Activated CD4-positive, alpha-beta T cell treated with anti-CD3 and anti-CD28 coated beads, Interleukin-2, amount 10 ng/mL, durations not matched to agents 24 days and 14 days (primary cell): ENCODE data around the gene FBXO38. TPM values are rescaled to one million over a fixed set of nuclear protein-coding genes. Genes with fewer than 3 reads are reported as not detected.
A peak's percentile ranks its signal among the peaks of the same experiment; 100 is the strongest.

Source experiments
- DNase-seq: peaks from one replicate; pipeline ENCODE4 v3.0.0; 2022
- H3K27ac Mint-ChIP-seq: one replicate; pipeline ENCODE4 v1.8.0; 2022; ENCODE audit warnings: mild to moderate bottlenecking, mixed read lengths
- H3K27me3 Mint-ChIP-seq: one replicate; pipeline ENCODE4 v1.8.0; 2022; ENCODE audit warnings: mixed read lengths
- H3K36me3 Mint-ChIP-seq: one replicate; pipeline ENCODE4 v1.8.0; 2022; ENCODE audit warnings: low read depth, mild to moderate bottlenecking, mixed read lengths
- H3K4me1 Mint-ChIP-seq: one replicate; pipeline ENCODE4 v1.8.0; 2021; ENCODE audit warnings: mixed read lengths
- H3K4me3 Mint-ChIP-seq: one replicate; pipeline ENCODE4 v1.8.0; 2022; ENCODE audit warnings: mild to moderate bottlenecking, moderate library complexity, mixed read lengths
- H3K9me3 Mint-ChIP-seq: one replicate; pipeline ENCODE4 v1.8.0; 2021; ENCODE audit warnings: mixed read lengths
- intact Hi-C: fragments of 100-400 bp; cut with micrococcal nuclease; formaldehyde crosslinking; loops from one replicate; pipeline ENCODE4 v1.15.1; 2023
- total RNA-seq: library from RNA; stranded (reverse); gene quantifications from 2 replicates; pipeline ENCODE4 v1.2.3, GENCODE V29; 2022

Gene FBXO38, protein sequence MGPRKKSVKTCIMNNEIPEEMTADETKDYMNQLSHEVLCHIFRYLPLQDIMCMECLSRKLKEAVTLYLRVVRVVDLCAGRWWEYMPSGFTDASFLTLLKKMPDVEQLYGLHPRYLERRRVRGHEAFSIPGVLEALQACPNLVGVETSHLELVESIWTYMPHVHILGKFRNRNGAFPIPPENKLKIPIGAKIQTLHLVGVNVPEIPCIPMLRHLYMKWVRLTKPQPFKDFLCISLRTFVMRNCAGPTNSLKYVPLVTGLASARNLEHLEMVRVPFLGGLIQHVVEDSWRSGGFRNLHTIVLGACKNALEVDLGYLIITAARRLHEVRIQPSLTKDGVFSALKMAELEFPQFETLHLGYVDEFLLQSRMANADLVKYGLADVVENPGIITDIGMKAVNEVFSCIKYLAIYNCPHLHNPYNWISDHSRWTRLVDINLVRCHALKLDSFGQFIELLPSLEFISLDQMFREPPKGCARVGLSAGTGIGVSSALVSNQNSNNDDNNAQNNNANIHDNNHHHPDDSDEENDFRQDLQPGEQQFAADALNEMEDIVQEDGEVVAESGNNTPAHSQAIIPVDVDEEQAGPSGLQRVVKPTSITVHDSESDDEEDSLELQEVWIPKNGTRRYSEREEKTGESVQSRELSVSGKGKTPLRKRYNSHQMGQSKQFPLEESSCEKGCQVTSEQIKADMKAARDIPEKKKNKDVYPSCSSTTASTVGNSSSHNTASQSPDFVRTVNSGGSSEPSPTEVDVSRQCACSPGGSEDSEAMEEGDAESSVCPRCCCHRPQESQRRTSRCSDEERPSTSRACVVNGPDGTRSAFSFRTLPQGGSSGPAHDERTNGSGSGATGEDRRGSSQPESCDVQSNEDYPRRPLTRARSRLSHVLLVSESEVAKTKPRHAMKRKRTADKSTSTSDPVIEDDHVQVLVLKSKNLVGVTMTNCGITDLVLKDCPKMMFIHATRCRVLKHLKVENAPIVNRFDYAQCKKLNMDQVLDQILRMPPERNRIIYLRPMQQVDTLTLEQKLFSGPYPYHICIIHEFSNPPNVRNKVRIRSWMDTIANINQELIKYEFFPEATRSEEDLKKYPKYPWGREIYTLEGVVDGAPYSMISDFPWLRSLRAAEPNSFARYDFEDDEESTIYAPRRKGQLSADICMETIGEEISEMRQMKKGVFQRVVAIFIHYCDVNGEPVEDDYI
- 57.3 and 62.9 TPM in 2 replicates for total RNA-seq

DNA sequence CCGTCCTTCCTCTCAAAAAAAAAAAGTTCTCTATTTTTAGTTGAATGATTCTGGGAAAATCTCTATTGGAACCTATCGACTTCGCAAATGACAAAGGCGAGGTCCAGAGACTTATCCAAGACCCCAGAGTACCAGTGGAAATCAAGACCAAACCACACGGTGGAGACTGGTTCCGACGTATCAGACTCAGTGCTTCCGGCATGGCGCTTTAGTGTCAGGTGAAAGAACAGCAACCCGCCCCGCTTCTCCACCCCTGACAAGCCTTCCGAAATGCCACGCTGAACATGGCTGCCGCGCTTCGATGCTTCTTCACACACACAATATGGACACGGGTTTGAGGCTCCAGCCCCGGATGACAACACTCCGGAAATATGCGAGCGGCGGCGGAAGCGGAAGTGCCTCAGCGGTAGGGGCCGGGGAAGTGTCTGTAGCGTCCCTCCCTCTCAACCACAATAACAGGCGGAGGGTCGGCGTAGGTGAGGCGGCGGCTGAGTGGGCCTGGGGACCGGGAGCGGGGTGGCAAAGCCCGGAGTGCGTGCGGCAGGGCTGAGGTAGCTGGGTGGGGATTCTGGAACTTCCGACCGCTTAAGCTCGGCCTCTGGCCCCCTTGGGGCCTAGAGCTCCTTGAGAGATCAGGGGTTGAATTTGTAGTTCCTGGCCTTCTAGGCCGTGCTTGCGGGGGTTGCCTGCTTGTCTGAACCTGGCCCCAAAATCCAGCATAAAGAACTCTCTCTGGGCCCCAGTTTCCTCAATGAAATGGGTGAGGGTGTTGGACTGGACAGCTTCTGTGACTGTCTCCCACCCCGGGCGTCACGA lies at the start of gene FBXO38:
Gene FBXO38 (plus strand): TSS at position 395 of the 816 bp plus-strand sequence. CDS start 10,819 bp downstream, outside the sequence.
- intact Hi-C loops: loop anchor here (1.0 to 10.0 kb wide), 7 partner anchors 15 to 1579 kb away; partner anchors contain the start of genes CSNK1A1, GRPEL2 and SLC26A2
- H3K36me3 Mint-ChIP-seq: peaks cover 26% of the 10 kb centered on the region
- H3K27ac Mint-ChIP-seq: peak within 1 kb of the TSS; percentile 95
- no peaks in the 10 kb centered on the region for H3K27me3 Mint-ChIP-seq
- DNase-seq: peak; percentile 99
- H3K9me3 Mint-ChIP-seq: peaks cover 14% of the 10 kb centered on the region
- H3K4me3 Mint-ChIP-seq: peak within 1 kb of the TSS; percentile 91
- peaks cover 51% of the 10 kb centered on the region for H3K4me1 Mint-ChIP-seq

DNA sequence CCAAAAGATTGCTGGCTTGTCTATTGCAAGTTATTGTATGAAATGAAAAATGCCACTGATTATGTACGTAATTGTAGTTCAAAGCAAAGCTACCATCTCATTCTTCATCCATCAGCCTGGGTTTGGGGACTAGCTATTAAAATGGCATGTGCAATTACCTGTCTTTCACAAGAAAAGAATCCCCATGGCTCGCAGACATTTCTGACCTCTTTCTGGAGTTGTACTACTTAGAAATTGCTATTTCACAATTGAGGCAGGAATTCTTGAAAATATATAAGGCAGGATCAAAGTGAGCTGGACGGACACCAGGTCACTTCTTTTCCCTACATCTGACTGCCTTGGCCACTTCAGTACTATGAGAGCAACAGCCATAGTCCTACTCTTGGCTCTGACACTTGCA lies 48.5 kb upstream of the FBXO38 start, which contains the start of gene SPINK9:
Gene SPINK9 (plus strand): TSS at position 301 of the 400 bp plus-strand sequence. CDS start 55 bp downstream, at position 356.
- Mint-ChIP-seq H3K27me3 (no peaks in the 10 kb centered on the region), H3K4me1 (no peaks in the 10 kb centered on the region), H3K27ac (no peak within 1 kb of the TSS), H3K36me3 (no peaks in the 10 kb centered on the region), H3K9me3 (peaks cover 2% of the 10 kb centered on the region), H3K4me3 (no peak within 1 kb of the TSS)
- intact Hi-C loops: no loop called here
- no peak for DNase-seq

DNA sequence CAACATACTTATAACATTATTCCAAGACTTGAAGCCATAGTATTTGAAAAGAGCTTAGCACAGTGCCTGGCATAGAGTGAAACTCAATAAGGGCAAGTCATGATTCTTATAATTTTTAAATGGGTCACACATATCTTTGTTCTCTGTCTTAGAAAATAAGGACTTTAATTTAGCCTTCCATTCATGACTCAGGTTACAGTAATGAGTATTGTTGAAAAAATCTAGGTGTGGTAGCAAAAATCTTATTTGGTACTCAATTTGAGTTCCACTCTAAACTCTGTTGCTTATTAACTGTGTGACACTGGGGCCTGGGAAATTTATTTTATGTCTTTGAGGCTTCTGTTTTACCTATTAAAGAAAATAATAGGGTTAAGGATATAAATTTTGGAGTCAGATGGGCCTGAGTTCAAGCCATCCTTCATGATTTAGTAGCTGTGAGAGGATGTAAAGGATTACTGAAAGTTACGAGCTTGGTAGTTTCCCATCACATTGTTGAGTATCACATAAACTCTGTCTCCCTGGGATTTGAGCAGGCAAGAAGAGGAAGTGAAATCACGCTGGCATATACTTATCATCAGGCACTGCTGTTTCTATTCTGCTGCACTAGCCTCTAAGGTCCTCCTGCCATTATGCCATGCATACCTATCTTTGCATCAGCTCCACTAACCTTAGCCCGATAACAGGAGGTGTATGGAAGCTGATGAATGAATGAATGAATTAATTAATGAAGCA lies 46.9 kb upstream of the FBXO38 start:
- intact Hi-C loops: no loop called here

DNA sequence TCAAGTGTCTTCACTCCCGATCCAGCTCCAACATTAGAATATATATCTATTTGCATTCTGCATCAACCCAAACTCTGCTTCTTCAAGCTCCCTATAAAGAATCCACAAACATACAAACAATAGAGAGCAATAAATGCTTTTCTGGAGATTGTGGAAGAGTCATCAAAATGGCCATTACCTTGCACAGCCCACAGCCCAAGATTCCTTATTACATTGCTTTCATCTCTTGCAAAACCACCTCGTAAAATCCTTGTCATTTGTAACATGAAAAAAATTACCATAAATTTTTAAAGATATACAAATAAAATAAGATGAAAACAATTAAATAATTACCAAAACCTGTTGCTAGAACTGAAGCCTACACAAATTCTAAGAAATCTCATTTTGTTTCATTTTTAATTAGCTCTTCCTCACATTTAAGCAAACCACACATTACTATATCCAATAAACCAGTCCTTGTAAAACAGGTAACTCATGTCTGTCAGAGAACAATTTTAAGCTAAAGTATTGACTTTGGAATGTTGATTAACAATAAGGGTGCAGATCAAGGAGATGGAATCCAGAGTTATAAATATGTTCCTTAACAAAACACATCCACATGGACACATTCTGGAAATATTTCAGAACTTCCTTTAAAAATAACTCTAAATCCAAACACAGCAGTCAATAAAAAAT lies 41.2 kb upstream of the FBXO38 start:
- H3K4me1 Mint-ChIP-seq: no peaks in the 10 kb centered on the region
- no peaks in the 10 kb centered on the region for H3K9me3 Mint-ChIP-seq
- H3K4me3 Mint-ChIP-seq: no peak overlapping the region
- no peaks in the 10 kb centered on the region for H3K36me3 Mint-ChIP-seq
- DNase-seq: no peak
- intact Hi-C loops: no loop called here
- no peaks in the 10 kb centered on the region for H3K27me3 Mint-ChIP-seq
- no peak overlapping the region for H3K27ac Mint-ChIP-seq

More for the DNA sequence above, 46.9 kb upstream of the FBXO38 start:
- H3K27ac Mint-ChIP-seq: no peak overlapping the region
- DNase-seq: no peak
- no peaks in the 10 kb centered on the region for H3K27me3 Mint-ChIP-seq
- no peak overlapping the region for H3K4me3 Mint-ChIP-seq
- no peaks in the 10 kb centered on the region for H3K9me3 Mint-ChIP-seq
- no peaks in the 10 kb centered on the region for H3K36me3 Mint-ChIP-seq
- no peaks in the 10 kb centered on the region for H3K4me1 Mint-ChIP-seq

DNA sequence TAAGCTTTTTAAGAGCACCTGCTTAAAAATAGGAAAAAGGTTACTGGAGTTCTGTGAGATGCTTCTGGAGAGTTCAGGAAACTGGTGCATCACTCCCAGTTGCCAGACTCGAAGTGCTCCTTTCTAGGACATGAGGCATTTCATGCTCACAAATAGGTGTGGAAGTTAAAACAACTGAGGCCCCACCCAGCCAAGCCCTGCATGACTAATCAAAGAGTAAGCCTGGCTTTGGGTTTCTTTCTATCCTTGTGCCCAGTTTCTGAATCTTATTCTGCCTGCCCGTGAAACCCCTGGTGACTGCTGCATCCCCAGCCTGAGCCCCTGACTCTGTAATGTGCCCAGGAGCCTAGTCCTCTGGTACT lies 40.7 kb upstream of the FBXO38 start:
- no peaks in the 10 kb centered on the region for H3K4me1 Mint-ChIP-seq
- H3K4me3 Mint-ChIP-seq: no peak overlapping the region
- H3K27me3 Mint-ChIP-seq: no peaks in the 10 kb centered on the region
- DNase-seq: no peak
- intact Hi-C loops: no loop called here
- H3K36me3 Mint-ChIP-seq: no peaks in the 10 kb centered on the region
- no peak overlapping the region for H3K27ac Mint-ChIP-seq
- H3K9me3 Mint-ChIP-seq: no peaks in the 10 kb centered on the region

DNA sequence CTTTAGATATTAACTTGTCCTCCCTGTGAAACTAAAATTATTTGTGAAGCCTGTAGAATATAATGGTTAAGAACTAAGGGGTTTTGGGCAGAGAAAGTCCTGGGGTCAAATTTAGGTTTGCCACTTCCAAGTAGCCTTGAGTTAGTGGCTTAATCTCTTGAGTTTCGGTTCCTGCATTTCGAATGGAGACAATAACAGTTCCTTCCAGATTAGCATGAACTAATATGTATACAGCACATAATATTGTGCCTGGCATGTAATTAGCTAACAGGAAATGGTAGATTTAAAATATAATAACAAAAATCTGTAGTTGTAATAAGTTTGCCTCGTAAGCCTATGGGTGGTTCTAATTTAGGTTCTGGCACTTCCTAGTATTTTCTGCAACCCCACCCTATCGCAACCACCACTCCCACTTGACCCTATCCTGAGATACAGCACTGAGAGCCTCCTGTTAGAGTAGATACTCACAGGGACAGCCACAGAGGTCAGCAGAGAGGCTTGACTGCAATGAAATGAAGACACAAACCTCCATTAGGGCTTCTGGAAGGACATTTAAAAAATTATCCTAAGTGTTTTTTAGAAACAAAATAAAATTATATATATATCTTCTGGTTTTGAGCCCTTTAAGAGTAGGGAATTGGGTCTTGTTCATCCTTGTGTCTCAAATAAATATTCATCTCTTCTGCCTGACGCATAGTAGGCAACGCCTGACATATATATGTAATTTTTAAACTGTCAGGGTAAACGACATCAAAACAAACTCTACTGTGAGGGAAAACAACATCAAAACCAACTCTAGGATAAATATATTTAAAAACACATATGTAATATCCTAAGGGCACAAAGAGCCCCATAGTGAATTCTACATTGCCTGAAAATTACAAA lies 39.9 kb upstream of the FBXO38 start:
- Mint-ChIP-seq H3K9me3 (no peaks in the 10 kb centered on the region), H3K36me3 (no peaks in the 10 kb centered on the region), H3K4me3 (no peak overlapping the region), H3K27ac (no peak overlapping the region), H3K4me1 (no peaks in the 10 kb centered on the region), H3K27me3 (no peaks in the 10 kb centered on the region)
- intact Hi-C loops: no loop called here
- DNase-seq: no peak

DNA sequence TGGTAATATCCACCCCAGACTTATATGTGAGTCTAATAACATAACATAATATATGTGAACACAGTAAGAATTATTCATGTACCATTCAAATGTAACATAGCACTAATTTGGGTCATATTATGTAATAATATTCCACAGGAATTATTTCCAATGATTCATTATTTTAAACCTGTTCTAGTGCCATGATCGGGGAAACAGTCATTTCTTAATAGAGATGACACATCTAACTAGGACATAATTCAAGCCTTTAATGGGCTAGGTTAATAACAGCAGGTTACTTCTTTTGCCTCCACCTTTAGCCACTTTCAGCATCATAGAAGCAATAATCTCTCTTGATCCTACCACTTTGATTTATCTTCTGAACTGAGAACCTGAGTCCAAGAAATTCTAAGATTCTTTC lies 36.1 kb upstream of the FBXO38 start:
- Mint-ChIP-seq H3K27me3 (peaks cover 5% of the 10 kb centered on the region), H3K27ac (no peak overlapping the region), H3K36me3 (no peaks in the 10 kb centered on the region), H3K4me3 (no peak overlapping the region), H3K4me1 (no peaks in the 10 kb centered on the region), H3K9me3 (no peaks in the 10 kb centered on the region)
- intact Hi-C loops: no loop called here
- no peak for DNase-seq

DNA sequence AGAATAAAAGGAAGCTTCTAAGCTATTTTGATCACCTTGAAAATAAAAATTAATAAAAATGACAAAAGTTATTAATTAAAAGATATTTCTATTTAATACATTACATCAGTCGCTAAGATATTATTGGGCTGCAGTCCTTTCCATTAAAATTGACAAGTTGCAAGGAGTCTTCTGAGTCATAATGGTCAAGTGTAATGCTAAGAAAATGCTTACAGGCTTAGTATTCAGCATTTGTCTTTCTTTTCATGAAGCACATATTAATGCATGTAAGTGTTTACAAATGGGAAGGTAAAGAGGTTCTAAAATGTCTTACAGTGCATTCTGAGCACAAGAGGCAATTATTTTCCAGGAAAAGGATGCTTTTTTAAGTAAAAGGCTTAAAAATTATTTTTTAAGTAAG lies 31.1 kb upstream of the FBXO38 start:
- no peak overlapping the region for H3K27ac Mint-ChIP-seq

DNA sequence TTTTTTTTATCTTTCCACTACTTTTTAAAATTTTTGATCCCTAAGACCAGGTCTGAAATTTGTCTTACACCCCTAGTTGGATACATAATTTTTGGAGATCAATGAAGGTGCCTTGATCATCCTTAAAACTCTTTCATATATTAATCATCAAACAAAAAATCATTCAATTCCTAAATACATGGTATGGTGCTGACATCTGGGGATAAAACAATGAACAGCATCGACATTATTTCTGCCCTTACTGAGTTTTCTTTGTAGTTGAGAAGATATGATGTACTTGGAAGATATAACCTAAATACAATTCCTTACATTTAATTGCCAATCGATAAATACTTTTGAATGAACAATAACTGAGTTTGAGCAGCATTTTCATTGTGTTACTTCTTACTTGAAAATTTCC lies 30.1 kb upstream of the FBXO38 start:
- Mint-ChIP-seq H3K36me3 (no peaks in the 10 kb centered on the region), H3K4me3 (no peak overlapping the region), H3K27ac (no peak overlapping the region), H3K4me1 (no peaks in the 10 kb centered on the region), H3K9me3 (no peaks in the 10 kb centered on the region), H3K27me3 (peaks cover 8% of the 10 kb centered on the region)
- DNase-seq: no peak
- intact Hi-C loops: no loop called here

More for the DNA sequence above, 31.1 kb upstream of the FBXO38 start:
- intact Hi-C loops: no loop called here
- H3K36me3 Mint-ChIP-seq: no peaks in the 10 kb centered on the region
- H3K27me3 Mint-ChIP-seq: peaks cover 8% of the 10 kb centered on the region
- H3K4me3 Mint-ChIP-seq: no peak overlapping the region
- no peak for DNase-seq
- no peaks in the 10 kb centered on the region for H3K9me3 Mint-ChIP-seq
- no peaks in the 10 kb centered on the region for H3K4me1 Mint-ChIP-seq

DNA sequence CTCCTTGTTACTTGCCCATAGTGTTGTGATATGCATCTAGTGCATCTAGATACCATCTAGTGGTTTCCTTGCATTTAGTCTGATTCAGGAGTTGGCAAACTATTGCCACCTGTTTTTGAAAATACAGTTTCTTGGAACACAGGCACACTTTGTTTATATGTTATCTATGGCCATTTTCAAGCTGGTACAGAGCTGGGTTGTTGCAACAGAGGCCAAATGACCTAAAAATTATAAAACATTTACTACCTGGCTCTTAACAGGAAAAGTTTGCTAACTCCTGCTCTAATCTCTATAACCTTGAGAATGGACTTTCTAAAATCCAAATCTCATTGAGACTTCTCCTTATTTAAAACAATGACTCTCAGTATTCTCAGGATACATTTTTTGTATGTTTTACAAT lies 19.4 kb upstream of the FBXO38 start:
- Mint-ChIP-seq H3K9me3 (peaks cover 13% of the 10 kb centered on the region), H3K36me3 (no peaks in the 10 kb centered on the region), H3K4me1 (no peaks in the 10 kb centered on the region), H3K27ac (no peak overlapping the region), H3K4me3 (no peak overlapping the region), H3K27me3 (peaks cover 1% of the 10 kb centered on the region)
- DNase-seq: no peak
- intact Hi-C loops: no loop called here

DNA sequence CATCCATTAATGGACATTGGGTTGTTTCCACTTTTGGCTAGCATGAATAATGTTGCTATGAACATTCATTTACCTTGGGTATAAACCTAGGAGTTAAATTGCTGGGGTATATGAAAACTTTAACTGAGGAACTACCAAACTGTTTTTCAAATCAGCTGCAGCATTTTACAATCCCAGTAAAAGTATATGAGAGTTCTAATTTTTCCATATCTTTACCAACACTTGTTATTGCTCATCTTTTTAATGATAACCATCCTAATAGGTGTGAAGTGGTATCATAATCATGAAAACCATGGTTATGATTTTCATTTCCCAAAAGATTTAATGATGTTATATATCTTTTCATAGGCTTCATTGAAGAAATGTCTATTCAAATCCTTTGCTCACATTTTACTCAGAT lies 15.5 kb upstream of the FBXO38 start:
- Mint-ChIP-seq H3K27me3 (peaks cover 1% of the 10 kb centered on the region), H3K9me3 (peaks cover 9% of the 10 kb centered on the region), H3K36me3 (no peaks in the 10 kb centered on the region), H3K27ac (no peak overlapping the region), H3K4me3 (no peak overlapping the region), H3K4me1 (no peaks in the 10 kb centered on the region)
- no peak for DNase-seq
- intact Hi-C loops: no loop called here
